Caco-2 (cell line): Measurements from ENCODE around the gene LAMP1. TPM values are rescaled to one million over a fixed set of nuclear protein-coding genes. Genes with fewer than 3 reads are reported as not detected.
A peak's percentile ranks its signal among the peaks of the same experiment; 100 is the strongest.

Experiments used
- BruUV-seq: library from RNA; stranded (reverse); fragments of 400-500 nt; replicated peaks from 2 replicates; lab custom pipeline; 2021; lab: Mats Ljungman, UMichigan
- CTCF ChIA-PET: fragments of 300-600 bp; sonication (Branson Sonifier 250); formaldehyde crosslinking; loops from one replicate; lab custom pipeline; 2022; ENCODE audit warnings: antibody characterized with exemption; lab: Charles Lee
- POLR2A ChIA-PET: fragments of 300-600 bp; sonication (Branson Sonifier 250); formaldehyde crosslinking; loops from one replicate; lab custom pipeline; 2022; ENCODE audit warnings: antibody characterized with exemption; lab: Charles Lee
- DNase-seq, 2 experiments: peaks; one replicate each; pipeline versions ENCODE4 v3.0.0 to v3.0.0-alpha.2; 2020 to 2022
- H3K27me3 ChIP-seq: replicated peaks from 2 replicates; pipeline ENCODE4 v1.6.0; 2011; ENCODE audit warnings: low read length; ENCODE audit not compliant: control insufficient read depth, insufficient read depth
- H3K36me3 ChIP-seq: 2 replicates; pipeline ENCODE4 v1.5.1; 2011; ENCODE audit warnings: low read length; ENCODE audit not compliant: control insufficient read depth, insufficient read depth
- H3K4me1 ChIP-seq: fragments of 250-450 bp; sonication (Bioruptor Pico); 2 replicates; pipeline ENCODE4 v1.5.1; 2020; ENCODE audit warnings: mild to moderate bottlenecking
- H3K4me3 ChIP-seq: 2 replicates; pipeline ENCODE4 v1.5.1; 2011; ENCODE audit warnings: low read depth, mild to moderate bottlenecking, control low read depth, low read length
- H3K9me3 ChIP-seq: fragments of 250-450 bp; sonication (Bioruptor Pico); 2 replicates; pipeline ENCODE4 v1.5.1; 2020; ENCODE audit warnings: mild to moderate bottlenecking, moderate library complexity
- H3K27ac Mint-ChIP-seq: one replicate; pipeline ENCODE4 v1.8.0; 2022; ENCODE audit warnings: mixed read lengths; ENCODE audit not compliant: unreplicated experiment
- H3K27me3 Mint-ChIP-seq: one replicate; pipeline ENCODE4 v1.8.0; 2022; ENCODE audit warnings: mixed read lengths; ENCODE audit not compliant: insufficient read depth, unreplicated experiment
- H3K36me3 Mint-ChIP-seq: one replicate; pipeline ENCODE4 v1.8.0; 2022; ENCODE audit warnings: mild to moderate bottlenecking, mixed read lengths; ENCODE audit not compliant: insufficient read depth, unreplicated experiment
- H3K4me1 Mint-ChIP-seq: one replicate; pipeline ENCODE4 v1.8.0; 2022; ENCODE audit warnings: low read depth, mixed read lengths; ENCODE audit not compliant: unreplicated experiment
- H3K4me3 Mint-ChIP-seq: one replicate; pipeline ENCODE4 v1.8.0; 2022; ENCODE audit warnings: mild to moderate bottlenecking, moderate library complexity, mixed read lengths; ENCODE audit not compliant: unreplicated experiment
- H3K9me3 Mint-ChIP-seq: one replicate; pipeline ENCODE4 v1.8.0; 2022; ENCODE audit warnings: mixed read lengths; ENCODE audit not compliant: unreplicated experiment
- intact Hi-C: fragments of 100-400 bp; cut with micrococcal nuclease; formaldehyde crosslinking; loops from one replicate; pipeline ENCODE4 v1.10.0; 2022; ENCODE audit not compliant: unreplicated experiment
- total RNA-seq: library from RNA; stranded (reverse); gene quantifications from 2 replicates; pipeline ENCODE4 v1.2.3, GENCODE V29; 2022
- TF ChIP-seq, protein P1 (sequence below), 2 experiments: fragments of 200-600 bp in 1 of 2; IDR thresholded peaks; 1 replicate in 1 of 2; 2 replicates in 1 of 2; pipeline versions ENCODE4 v1.5.1 to v1.8.0; 2011 to 2022; ENCODE audit warnings: antibody characterized with exemption in 1 of 2, control low read depth in 1 of 2, inconsistent platforms in 1 of 2, low read depth in 1 of 2, low read length in 1 of 2, mild to moderate bottlenecking in 1 of 2, moderate library complexity in 1 of 2; ENCODE audit not compliant: insufficient read depth in 1 of 2, severe bottlenecking in 1 of 2, unreplicated experiment in 1 of 2

Gene LAMP1
- total RNA-seq, 1 experiment from 2014 or later: 244 TPM

DNA sequence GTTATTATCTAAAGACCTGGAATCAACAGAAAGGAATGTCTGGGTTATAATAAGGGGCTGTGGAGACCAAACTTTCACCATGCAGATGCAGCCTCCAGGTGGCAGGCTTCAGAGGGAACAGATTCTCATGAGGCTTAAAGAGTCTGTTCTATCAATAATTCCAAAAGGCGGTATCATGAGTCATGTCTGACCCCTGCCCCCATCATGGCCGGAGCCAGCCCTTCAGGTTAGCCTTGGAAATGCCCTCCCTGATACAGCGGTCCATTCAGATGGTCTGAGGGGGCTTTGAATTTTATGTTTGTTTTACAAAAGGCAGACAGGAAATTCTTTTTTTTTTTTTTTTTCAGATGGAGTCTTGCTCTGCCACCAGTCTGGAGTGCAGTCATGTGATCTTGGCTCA, 21.7 kb upstream of the LAMP1 start:
- Mint-ChIP-seq H3K4me1 (peaks cover 18% of the 10 kb centered on the region), H3K9me3 (peaks cover 10% of the 10 kb centered on the region), H3K36me3 (peaks cover 14% of the 10 kb centered on the region), H3K27me3 (no peaks in the 10 kb centered on the region), H3K4me3 (no peak overlapping the region), H3K27ac (peak overlapping the region; percentile 10)
- CTCF ChIA-PET: interaction anchor here (0.7 kb wide), 2 partner anchors 119 to 580 kb away, joined by 4 to 5 read pairs; no protein-coding TSS in a partner anchor
- no TSS peak for BruUV-seq
- intact Hi-C loops: loop anchor here (1.0 kb wide), 3 partner anchors 17 to 119 kb away; no protein-coding TSS in a partner anchor
- POLR2A ChIA-PET: no interaction called here
- Histone ChIP-seq H3K4me1 (peaks cover 17% of the 10 kb centered on the region), H3K36me3 (no peaks in the 10 kb centered on the region), H3K4me3 (no peak overlapping the region), H3K27me3 (no peaks in the 10 kb centered on the region), H3K9me3 (no peaks in the 10 kb centered on the region)
- peak; percentile 77 to 78 for DNase-seq
- TF ChIP-seq, protein P1, sequence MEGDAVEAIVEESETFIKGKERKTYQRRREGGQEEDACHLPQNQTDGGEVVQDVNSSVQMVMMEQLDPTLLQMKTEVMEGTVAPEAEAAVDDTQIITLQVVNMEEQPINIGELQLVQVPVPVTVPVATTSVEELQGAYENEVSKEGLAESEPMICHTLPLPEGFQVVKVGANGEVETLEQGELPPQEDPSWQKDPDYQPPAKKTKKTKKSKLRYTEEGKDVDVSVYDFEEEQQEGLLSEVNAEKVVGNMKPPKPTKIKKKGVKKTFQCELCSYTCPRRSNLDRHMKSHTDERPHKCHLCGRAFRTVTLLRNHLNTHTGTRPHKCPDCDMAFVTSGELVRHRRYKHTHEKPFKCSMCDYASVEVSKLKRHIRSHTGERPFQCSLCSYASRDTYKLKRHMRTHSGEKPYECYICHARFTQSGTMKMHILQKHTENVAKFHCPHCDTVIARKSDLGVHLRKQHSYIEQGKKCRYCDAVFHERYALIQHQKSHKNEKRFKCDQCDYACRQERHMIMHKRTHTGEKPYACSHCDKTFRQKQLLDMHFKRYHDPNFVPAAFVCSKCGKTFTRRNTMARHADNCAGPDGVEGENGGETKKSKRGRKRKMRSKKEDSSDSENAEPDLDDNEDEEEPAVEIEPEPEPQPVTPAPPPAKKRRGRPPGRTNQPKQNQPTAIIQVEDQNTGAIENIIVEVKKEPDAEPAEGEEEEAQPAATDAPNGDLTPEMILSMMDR (IDR thresholded peaks at IDR 0.05; ENCODE audit: insufficient read depth in 1 of 2, low read depth in 1 of 2, low read length in 1 of 2, severe bottlenecking in 1 of 2, unreplicated experiment in 1 of 2): peak; percentile 53 to 83

DNA sequence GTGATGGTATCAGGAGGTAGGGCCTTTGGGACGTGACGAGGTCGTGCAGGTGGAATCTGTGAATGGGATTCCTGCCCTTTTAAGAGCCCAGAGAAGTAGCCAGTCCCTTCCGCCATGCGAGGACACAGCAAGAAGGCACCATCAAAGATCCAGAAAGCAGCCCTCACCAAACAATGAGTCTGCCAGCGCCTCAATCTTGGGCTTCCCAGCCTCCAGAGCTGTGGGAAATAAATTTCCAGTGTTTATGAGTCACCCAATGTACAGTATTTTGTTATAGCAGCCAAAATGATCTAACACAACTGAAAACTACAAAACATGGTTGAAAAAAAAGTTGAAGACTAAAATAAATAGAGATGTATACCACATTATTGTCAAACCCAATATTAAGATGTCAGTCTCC, 16.9 kb upstream of the LAMP1 start:
- peaks cover 4% of the 10 kb centered on the region for H3K36me3 Mint-ChIP-seq
- ChIA-PET CTCF (no interaction called here), POLR2A (no interaction called here)
- no peaks in the 10 kb centered on the region for H3K27me3 Mint-ChIP-seq
- no peaks in the 10 kb centered on the region for H3K9me3 ChIP-seq
- TF ChIP-seq, protein P1 (IDR thresholded peaks at IDR 0.05; ENCODE audit: insufficient read depth in 1 of 2, low read depth in 1 of 2, low read length in 1 of 2, severe bottlenecking in 1 of 2, unreplicated experiment in 1 of 2): no peak
- no peaks in the 10 kb centered on the region; the same call in 1 of the 2 replicates for H3K27me3 ChIP-seq
- no peak for DNase-seq
- H3K4me3 ChIP-seq: no peak overlapping the region
- H3K4me1 Mint-ChIP-seq: peaks cover 1% of the 10 kb centered on the region
- intact Hi-C loops: no loop called here
- H3K4me1 ChIP-seq: no peaks in the 10 kb centered on the region
- H3K9me3 Mint-ChIP-seq: peaks cover 10% of the 10 kb centered on the region
- no TSS peak for BruUV-seq
- H3K27ac Mint-ChIP-seq: no peak overlapping the region
- no peak overlapping the region for H3K4me3 Mint-ChIP-seq
- H3K36me3 ChIP-seq: no peaks in the 10 kb centered on the region

DNA sequence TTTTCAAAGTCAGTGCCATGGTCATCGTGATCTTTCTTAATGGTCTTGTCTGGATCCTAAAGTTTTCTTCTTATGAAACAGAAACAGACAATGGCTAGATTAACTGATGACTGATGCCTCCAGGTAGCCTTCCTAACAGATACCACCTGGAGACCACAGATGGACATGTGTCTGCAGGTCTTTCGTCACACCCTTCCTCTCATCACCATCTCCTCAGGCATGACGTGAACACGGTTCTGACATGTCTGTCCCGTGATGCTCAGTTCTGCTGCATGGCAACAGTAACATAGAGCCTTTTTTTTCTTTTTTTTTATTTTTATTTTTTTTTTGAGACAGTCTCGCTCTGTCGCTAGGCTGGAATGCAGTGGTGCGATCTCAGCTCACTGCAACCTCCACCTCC, 13.1 kb upstream of the LAMP1 start:
- Mint-ChIP-seq H3K27me3 (no peaks in the 10 kb centered on the region), H3K36me3 (peaks cover 4% of the 10 kb centered on the region), H3K9me3 (peaks cover 2% of the 10 kb centered on the region), H3K4me3 (no peak overlapping the region), H3K27ac (no peak overlapping the region), H3K4me1 (no peaks in the 10 kb centered on the region)
- no peak overlapping the region for H3K4me3 ChIP-seq
- H3K4me1 ChIP-seq: no peaks in the 10 kb centered on the region
- no peak for DNase-seq
- TF ChIP-seq, protein P1 (IDR thresholded peaks at IDR 0.05; ENCODE audit: insufficient read depth in 1 of 2, low read depth in 1 of 2, low read length in 1 of 2, severe bottlenecking in 1 of 2, unreplicated experiment in 1 of 2): no peak
- BruUV-seq: no TSS peak
- intact Hi-C loops: no loop called here
- no peaks in the 10 kb centered on the region; the same call in 1 of the 2 replicates for H3K9me3 ChIP-seq
- POLR2A ChIA-PET: no interaction called here
- no peaks in the 10 kb centered on the region for H3K36me3 ChIP-seq
- no peaks in the 10 kb centered on the region; the same call in 1 of the 2 replicates for H3K27me3 ChIP-seq
- CTCF ChIA-PET: no interaction called here
